T-helper 2 cell treated with Interferon-gamma antibody and Interleukin-4, amounts not matched to agents 5 μg/mL and 100 μg/mL, for 36 hours (primary cell): ENCODE data around the gene LSP1.

Source experiments
- DNase-seq: peaks from one replicate; pipeline ENCODE4 v3.0.0; 2021; ENCODE audit warnings: low spot score
- H3K27ac Mint-ChIP-seq: one replicate; pipeline ENCODE4 v1.8.0; 2021; ENCODE audit warnings: mild to moderate bottlenecking, mixed read lengths
- H3K27me3 Mint-ChIP-seq: one replicate; pipeline ENCODE4 v1.8.0; 2021; ENCODE audit warnings: low read depth, mixed read lengths
- H3K36me3 Mint-ChIP-seq: one replicate; pipeline ENCODE4 v1.8.0; 2021; ENCODE audit warnings: low read depth, mixed read lengths
- H3K4me1 Mint-ChIP-seq: one replicate; pipeline ENCODE4 v1.8.0; 2021; ENCODE audit warnings: low read depth, mixed read lengths
- H3K4me3 Mint-ChIP-seq: one replicate; pipeline ENCODE4 v1.8.0; 2022; ENCODE audit warnings: mild to moderate bottlenecking, moderate library complexity, mixed read lengths
- H3K9me3 Mint-ChIP-seq: one replicate; pipeline ENCODE4 v1.8.0; 2021; ENCODE audit warnings: mixed read lengths

Gene LSP1

GRCh38 chr11:1913271-1914060 lies 60.6 kb downstream of the LSP1 start:
- no peaks in the 10 kb centered on the region for H3K9me3 Mint-ChIP-seq

GRCh38 chr11:1915795-1916131 lies 62.9 kb downstream of the LSP1 start:
- H3K4me3 Mint-ChIP-seq = no peak overlapping the region
- no peak for DNase-seq
- peaks cover 3% of the 10 kb centered on the region for H3K36me3 Mint-ChIP-seq
- peak overlapping the region; percentile 12 for H3K27ac Mint-ChIP-seq
- H3K27me3 Mint-ChIP-seq = peaks cover 8% of the 10 kb centered on the region
- no peaks in the 10 kb centered on the region for H3K9me3 Mint-ChIP-seq
- H3K4me1 Mint-ChIP-seq = peaks cover 3% of the 10 kb centered on the region

More at GRCh38 chr11:1913271-1914060, 60.6 kb downstream of the LSP1 start:
- H3K27me3 Mint-ChIP-seq = peaks cover 14% of the 10 kb centered on the region
- peaks cover 3% of the 10 kb centered on the region for H3K4me1 Mint-ChIP-seq
- H3K27ac Mint-ChIP-seq = no peak overlapping the region
- H3K4me3 Mint-ChIP-seq = no peak overlapping the region
- peaks cover 3% of the 10 kb centered on the region for H3K36me3 Mint-ChIP-seq
- no peak for DNase-seq

GRCh38 chr11:1916132-1916985 lies 63.5 kb downstream of the LSP1 start:
- peak overlapping the region; percentile 42 for H3K27ac Mint-ChIP-seq
- H3K4me1 Mint-ChIP-seq = peaks cover 3% of the 10 kb centered on the region
- no peak for DNase-seq
- H3K36me3 Mint-ChIP-seq = peaks cover 3% of the 10 kb centered on the region
- H3K9me3 Mint-ChIP-seq = no peaks in the 10 kb centered on the region
- H3K4me3 Mint-ChIP-seq = no peak overlapping the region
- H3K27me3 Mint-ChIP-seq = peaks cover 7% of the 10 kb centered on the region

GRCh38 chr11:1916986-1917522 lies 64.2 kb downstream of the LSP1 start:
- Mint-ChIP-seq H3K9me3 (no peaks in the 10 kb centered on the region), H3K4me3 (no peak overlapping the region), H3K4me1 (peaks cover 3% of the 10 kb centered on the region), H3K36me3 (peaks cover 3% of the 10 kb centered on the region), H3K27ac (peak overlapping the region; percentile 42), H3K27me3 (peaks cover 7% of the 10 kb centered on the region)
- DNase-seq = no peak

- Mint-ChIP-seq H3K4me3 (no peak overlapping the region), H3K4me1 (peaks cover 5% of the 10 kb centered on the region), H3K36me3 (peaks cover 3% of the 10 kb centered on the region), H3K27me3 (peaks cover 1% of the 10 kb centered on the region), H3K9me3 (no peaks in the 10 kb centered on the region), H3K27ac (no peak overlapping the region)
- no peak for DNase-seq
Measured at GRCh38 chr11:1917523-1918435, 64.9 kb downstream of the LSP1 start.

GRCh38 chr11:1918436-1919315 lies 65.8 kb downstream of the LSP1 start:
- Mint-ChIP-seq H3K4me1 (peaks cover 6% of the 10 kb centered on the region), H3K36me3 (peaks cover 3% of the 10 kb centered on the region), H3K27me3 (no peaks in the 10 kb centered on the region), H3K9me3 (no peaks in the 10 kb centered on the region), H3K4me3 (no peak overlapping the region), H3K27ac (no peak overlapping the region)
- no peak for DNase-seq

GRCh38 chr11:1919391-1920127 lies 66.7 kb downstream of the LSP1 start, which contains the start of gene TNNT3:
Gene TNNT3 (plus strand): TSS chr11:1919703. CDS start chr11:1922875, 3,172 bp downstream.
- no peak within 1 kb of the TSS for H3K4me3 Mint-ChIP-seq
- H3K27ac Mint-ChIP-seq = no peak within 1 kb of the TSS
- peaks cover 3% of the 10 kb centered on the region for H3K36me3 Mint-ChIP-seq
- no peaks in the 10 kb centered on the region for H3K27me3 Mint-ChIP-seq
- H3K9me3 Mint-ChIP-seq = no peaks in the 10 kb centered on the region
- no peak for DNase-seq
- peaks cover 6% of the 10 kb centered on the region for H3K4me1 Mint-ChIP-seq

- H3K27me3 Mint-ChIP-seq = no peaks in the 10 kb centered on the region
- peaks cover 6% of the 10 kb centered on the region for H3K4me1 Mint-ChIP-seq
- H3K36me3 Mint-ChIP-seq = peaks cover 3% of the 10 kb centered on the region
- H3K9me3 Mint-ChIP-seq = no peaks in the 10 kb centered on the region
- DNase-seq = no peak
- H3K4me3 Mint-ChIP-seq = no peak overlapping the region
- no peak overlapping the region for H3K27ac Mint-ChIP-seq
Measured at GRCh38 chr11:1920128-1920908, 67.4 kb downstream of the LSP1 start.

GRCh38 chr11:1920909-1921573 lies 68.2 kb downstream of the LSP1 start:
- Mint-ChIP-seq H3K27me3 (no peaks in the 10 kb centered on the region), H3K4me3 (no peak overlapping the region), H3K4me1 (peaks cover 3% of the 10 kb centered on the region), H3K36me3 (no peaks in the 10 kb centered on the region), H3K9me3 (no peaks in the 10 kb centered on the region), H3K27ac (no peak overlapping the region)
- no peak for DNase-seq

GRCh38 chr11:1921574-1922141 lies 68.8 kb downstream of the LSP1 start:
- DNase-seq = no peak
- Mint-ChIP-seq H3K27ac (no peak overlapping the region), H3K9me3 (no peaks in the 10 kb centered on the region), H3K36me3 (no peaks in the 10 kb centered on the region), H3K4me3 (no peak overlapping the region), H3K27me3 (no peaks in the 10 kb centered on the region), H3K4me1 (peaks cover 3% of the 10 kb centered on the region)

GRCh38 chr11:1922481-1923081 lies 69.7 kb downstream of the LSP1 start:
- no peak for DNase-seq
- Mint-ChIP-seq H3K27me3 (no peaks in the 10 kb centered on the region), H3K9me3 (no peaks in the 10 kb centered on the region), H3K4me3 (no peak overlapping the region), H3K4me1 (peaks cover 3% of the 10 kb centered on the region), H3K27ac (no peak overlapping the region), H3K36me3 (no peaks in the 10 kb centered on the region)
